HG02885 (cell line): Measurements from ENCODE around the gene CCL26.
"Not testable (repeated sequence)": the region's sequence is repeated elsewhere in the genome, so short reads cannot be mapped to it uniquely, and the experiment has no call there.

Source experiments
- ATAC-seq: cut with Tn5 transposase; IDR thresholded peaks from one replicate; pipeline ENCODE4 v1.9.1; 2021; ENCODE audit warnings: mild to moderate bottlenecking; ENCODE audit not compliant: unreplicated experiment, poor library complexity

The CCL26 gene

DNA sequence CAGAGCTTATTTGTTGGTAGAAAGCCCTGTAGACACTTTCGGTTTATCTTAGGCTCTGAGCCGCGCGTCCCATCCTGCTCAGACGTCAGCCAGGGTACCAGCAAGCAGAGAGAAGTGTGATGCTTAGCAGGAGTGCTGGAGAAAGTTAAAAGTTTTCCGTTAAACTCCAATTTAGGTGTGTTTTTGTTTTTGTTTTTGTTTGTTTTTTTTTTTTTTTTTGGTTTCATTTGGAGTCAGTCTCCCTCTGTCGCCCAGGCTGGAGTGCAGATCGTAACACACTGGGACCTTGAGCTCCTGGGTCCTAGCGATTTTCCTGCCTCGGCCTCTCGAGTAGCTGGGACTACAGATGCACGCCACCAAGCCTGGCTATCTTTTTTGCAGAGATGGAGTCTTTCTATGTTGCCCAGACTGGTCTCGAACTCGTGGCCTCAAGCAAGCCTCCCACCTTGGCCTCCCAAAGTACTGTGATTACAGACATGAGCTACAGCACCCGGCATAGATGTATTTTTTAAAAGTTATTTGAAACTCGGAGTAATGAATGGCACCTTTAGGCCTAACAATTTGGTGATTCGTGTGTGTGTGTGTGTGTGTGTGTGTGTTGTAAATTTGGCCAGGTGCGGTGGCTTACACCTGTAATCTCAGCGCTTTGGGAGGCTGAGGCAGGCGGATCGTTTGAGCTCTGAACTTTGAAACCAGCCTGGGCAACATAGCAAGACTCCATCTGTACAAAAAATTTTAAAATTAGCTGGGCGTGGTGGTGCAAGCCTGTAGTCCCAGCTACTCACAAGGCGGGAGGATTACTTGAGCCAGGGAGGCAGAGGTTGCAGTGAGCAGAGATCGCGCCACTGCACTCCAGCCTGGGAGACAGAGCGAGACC, 32.0 kb downstream of the CCL26 start:
- peak; percentile 19 for ATAC-seq

DNA sequence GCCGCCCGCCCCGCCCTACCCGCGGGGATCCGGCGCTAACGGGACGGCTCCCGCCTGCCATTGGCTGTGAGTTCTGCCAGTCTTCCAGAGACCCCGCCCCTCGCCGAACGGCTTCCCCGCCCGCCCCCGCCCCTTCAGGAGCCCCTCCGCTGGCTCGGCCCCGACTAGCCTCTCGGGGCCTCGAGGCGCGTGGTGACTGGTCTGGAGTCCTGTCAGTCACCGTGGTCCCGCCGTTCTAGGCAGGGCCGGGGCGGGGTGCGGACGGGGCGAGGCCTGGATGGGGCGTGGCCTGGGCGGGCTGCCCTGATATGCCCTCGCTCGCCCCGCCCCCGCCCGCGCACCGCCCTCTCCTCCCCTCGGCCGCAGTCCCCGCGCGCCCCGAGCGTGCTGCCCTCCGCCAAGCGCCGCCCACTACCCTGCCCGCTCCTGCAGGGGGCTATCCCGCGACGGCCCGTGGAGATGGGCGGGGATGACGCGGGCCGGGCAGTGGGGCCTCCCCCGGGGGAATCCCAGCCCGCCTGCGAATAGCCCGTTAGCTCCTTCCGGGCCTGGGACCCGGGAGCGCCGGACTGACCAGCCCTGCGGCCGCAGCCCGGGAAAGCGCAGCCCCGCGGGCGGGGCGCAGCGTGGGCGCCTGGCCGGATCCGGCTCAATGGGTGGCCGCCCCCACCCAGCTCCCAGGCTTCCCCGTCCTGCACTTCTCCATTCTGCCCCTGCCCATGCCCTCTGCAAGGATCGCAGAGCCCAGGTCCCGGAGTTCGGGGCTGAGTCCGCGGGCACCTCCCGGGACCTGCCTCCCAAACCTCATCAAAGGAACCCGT, 32.8 kb downstream of the CCL26 start:
- peak; percentile 93 for ATAC-seq

DNA sequence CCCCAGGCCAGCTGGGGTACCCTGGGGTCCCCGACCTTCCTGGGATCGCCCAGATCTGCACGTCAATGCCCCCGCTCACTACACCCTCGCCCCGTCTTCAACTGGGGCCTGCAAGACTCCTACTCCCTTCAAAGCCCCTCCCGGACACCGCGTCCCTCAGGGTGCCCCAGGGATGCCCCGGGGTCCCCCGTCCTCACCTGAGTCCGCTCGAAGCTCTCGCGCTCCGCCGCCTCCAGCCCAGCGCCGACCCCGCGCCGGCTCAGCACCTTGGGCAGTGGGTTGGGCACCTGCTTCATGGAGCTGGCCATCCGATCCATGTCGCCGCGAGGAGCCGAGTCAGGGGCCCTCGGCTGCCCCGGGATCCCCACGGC, 33.4 kb downstream of the CCL26 start, which contains the start of gene HIP1:
Gene HIP1 (minus strand): TSS at position 338 of the 371 bp plus-strand sequence. CDS start 21 bp downstream, at position 317.
- no peak for ATAC-seq

DNA sequence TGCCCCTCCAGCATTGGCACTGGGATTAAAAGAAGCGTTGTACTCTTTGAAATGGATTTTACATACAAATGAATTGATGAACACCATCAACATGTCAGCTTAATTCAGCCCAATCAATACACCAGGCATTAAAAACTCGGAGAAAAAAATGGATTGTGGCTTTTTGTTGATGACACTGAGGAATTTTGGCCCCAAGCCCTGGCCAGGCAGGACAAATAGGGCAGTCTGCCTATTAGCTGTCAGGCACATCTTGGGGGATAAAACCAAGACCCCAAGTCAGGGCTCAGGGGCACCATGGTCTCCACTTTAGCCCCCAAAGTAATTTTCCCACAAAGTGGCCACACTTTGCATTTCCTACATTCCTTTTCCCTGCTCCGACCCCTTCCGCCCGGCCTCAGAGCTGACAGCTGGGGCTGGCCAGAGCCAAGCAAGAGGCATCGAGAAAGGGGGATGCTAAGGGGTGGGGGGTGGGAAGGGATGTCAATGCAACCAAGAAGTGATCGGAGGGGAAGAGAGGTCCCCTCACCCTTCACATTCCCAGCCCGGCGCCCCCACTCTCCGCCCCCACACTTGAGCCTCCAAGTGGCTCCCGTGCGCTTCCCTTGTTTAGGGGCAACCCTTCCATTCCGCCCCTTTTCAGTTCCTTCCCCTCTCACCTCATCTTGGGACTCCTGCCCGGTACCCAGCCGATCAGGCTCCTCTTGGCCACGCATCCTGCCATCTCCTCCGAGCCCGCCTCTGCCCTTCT, 34.0 kb downstream of the CCL26 start:
- no peak for ATAC-seq

DNA sequence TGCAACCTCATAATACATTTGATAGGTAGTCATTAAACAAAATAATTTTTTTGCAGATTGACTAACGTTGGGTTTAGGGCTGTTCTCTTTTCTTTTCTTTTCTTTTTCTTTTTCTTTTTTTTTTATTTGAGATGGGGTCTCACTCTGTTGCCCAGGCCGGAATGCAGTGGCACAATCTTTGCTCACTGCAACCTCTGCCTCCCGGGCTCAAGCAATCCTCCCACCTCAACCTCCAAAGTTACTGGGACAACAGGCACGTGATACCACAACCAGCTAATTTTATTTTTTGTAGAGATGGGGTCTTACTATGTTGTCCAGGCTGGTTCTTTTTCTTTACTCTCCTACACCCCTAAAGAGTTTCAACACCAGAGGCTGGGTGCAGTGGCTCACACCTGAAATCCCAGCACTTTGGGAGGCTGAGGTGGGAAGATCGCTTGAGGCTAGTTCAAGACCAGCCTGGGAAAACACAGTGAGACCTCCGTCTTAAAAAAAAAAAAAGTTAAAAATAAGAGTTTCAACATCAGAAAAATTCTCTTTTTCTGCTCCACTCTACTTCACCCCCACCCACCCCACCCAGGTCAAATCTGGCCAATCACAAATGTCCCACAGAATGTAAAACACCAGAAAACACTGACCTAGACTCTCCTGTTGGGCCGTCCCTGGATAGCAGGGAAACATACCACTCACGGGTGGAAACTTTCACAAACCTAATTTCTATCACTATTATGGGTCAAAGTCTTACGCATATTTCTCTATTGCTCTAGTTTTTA, 36.2 kb downstream of the CCL26 start:
- no peak for ATAC-seq

DNA sequence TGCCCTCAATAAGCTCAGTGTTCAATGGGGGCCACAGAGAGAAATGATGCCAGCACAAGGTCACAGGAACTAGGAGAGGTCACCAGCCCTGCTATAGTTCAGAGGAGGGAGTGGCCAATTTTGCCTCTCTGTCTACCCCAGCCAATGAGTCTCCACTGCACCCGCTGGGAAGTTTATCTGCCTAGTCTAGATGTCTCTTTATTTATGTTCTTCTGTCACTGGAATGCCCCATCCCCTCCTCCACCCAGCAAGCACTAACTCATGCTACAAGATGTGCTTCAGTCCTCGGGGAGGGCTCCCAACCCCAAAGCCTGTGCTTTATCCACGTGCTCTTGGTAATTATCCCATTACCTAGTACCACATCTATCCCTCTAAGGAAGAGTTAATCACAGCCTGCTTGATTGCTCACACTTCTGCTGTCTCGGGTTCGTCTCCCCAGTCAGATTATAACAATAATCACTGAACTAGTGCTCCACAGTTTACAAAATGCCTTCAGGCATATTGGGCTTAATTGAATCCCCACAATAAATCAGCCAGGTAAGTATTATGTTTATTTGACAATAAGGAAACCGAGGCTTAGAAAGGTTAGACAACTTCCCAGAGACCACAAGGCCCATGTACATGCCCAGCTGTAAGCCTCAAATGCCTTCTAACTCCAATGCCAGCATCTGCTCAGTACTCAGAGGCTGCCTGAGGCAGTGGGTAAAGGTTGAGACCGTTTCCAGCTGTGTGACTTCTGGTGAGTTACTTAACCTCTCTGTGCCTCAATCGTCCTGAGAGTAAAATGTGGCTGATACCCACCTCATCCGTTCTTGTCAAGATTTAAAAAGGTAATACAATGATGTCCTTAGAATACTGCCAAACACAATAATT, 37.2 kb downstream of the CCL26 start:
- ATAC-seq = no peak

DNA sequence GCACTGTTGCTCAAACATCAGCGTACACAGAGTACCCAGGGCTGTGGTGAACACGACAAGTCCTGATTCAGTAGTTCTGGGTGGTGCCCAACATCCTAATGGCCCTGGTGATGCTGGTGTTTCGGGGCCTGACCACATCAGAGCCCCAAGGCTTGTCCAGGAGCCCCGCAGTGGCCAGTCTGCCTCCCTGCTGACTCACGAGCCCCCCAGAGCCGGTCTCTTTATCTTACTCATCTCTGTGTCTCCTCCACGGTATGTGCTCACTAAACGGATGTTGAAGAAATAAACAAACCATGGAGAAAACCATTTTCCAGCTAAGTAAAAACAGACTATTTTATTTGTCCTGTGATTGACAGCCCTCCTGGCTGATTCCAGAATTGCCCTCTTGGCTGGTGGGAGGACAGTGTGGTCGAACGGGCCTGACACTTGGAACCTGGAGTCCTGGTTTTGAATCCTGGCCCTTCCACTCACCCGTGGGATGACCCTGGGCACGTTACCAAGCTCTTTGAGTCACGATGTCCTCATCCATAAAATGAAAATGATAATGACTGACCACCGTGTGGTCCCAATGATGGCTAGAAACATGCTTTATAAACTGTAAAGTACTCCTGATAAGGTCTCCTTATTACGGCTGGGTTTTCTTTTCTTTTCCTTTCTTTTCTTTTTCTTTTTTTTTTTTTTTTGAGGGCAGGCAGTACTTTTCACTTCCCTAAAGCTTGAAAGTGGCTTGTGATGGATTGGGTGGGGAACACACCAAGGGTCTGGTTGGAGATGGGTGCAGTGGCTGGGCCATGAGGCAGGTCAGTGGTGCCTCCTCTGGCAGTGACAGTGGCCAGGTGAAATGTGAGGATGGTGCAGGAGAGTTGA, 39.0 kb downstream of the CCL26 start:
- no peak for ATAC-seq

DNA sequence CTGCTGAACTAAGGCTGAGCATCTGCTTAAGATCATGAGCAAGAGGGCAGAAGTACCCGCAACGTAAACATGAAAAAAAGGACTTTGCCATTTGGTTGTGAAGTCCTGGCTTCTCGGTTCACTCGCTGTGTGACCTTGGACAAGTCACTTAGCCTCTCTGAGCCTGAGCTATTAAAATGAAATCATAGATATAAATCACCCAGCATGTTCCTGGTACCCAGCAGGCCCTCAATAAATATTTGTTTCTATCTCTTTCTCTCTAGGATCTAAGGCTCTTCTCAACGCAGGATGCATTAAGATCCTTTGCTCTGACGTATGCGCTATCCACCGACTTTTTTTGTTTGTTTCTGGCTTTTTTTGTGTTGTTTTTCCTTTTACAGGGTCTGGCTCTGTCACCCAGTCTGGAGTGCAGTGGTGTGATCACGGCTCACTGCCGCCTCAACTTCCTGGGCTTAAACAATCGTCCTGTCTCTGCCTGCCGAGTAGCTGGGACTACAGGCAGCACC, 39.9 kb downstream of the CCL26 start:
- ATAC-seq = no peak

DNA sequence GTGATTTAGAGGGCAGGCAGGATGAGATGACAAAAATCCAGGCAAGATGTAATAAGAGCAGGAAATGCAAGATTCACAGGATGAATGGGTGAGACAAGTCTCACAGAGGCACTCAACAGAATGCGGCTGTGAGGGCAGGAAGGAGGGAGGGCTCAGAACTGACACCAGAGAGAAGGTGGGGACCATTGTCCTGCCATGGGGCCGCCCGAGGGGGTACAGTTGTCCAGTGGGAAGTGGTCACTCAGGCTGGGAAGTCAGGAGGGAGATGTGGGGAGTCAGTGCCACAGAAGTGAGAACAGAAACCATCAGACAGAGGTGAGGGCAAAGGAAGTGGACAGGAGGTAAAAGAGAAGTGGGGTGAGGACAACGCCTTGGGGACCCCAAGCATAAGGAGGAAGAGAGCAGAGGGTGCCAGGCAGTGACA, 42.1 kb downstream of the CCL26 start:
- ATAC-seq = no peak

DNA sequence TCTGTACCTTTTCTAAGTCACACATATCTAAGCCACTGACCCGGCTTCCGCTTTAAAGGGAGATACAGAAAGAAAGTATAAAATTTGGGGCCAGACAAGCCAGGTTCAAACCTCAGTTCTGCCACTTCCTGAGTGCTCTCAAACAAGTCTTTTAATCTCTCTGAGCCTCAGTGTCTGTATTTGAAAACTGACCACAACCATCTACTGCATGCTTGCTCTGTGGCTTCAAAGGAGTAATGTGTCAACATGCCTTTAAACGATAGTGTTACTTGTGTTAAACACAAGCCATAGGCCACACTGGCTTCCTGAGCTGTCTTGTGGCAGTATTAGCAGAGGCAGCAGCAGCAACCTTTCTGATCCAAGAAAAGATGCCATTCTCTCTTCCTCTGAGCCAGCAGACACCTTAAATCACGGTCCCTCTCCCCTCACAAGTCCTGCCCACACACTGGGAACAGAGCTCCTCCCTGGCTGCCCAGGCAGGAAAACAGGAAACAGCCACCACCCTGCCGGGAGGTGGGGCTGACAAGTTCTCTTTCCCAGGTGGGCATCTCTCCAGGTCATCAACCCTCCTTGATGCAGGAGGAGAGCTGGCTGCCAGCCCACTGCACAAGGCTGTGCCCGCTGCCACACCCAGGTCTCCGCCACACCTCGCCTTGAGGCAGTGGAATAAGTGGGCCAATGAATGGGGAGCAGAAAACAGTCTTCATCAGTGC, 44.0 kb downstream of the CCL26 start:
- ATAC-seq = no peak

DNA sequence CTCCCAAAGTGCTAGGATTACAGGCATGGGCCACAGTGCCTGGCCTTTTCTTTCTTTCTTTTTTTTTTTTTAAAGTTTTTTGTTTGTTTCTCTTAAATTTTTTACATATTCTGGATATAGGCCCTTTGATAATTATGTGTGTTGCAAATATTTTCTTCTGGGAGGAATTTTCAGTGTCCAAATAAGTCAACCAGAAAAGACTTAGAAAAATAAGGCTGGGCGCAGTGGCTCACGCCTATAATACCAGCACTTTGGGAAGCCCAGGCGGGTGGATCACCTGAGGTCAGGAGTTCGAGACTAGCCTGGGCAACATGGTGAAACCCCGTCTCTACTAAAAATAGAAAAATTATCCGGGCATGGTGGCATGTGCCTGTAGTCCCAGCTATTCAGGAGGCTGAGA, 44.7 kb downstream of the CCL26 start:
- ATAC-seq = not testable (repeated sequence)

DNA sequence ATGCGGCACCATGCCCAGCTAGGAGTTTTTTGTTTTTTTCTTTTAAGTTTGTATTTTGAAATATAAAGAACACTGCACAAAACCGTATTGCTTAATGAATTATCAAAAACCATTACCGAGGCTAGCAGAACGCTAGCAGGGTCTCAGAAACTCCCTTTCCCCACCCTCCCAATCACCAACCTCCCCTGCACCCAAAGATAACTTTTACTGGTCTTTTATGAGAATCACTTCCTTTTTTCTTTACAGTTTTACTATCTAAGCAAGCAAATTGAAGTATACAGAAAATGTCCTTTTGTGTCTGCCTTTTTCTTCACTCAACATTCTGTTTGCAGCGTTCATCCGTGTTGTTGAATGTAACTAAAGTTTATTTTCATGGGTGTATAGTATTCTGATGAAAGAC, 46.7 kb downstream of the CCL26 start:
- no peak for ATAC-seq

DNA sequence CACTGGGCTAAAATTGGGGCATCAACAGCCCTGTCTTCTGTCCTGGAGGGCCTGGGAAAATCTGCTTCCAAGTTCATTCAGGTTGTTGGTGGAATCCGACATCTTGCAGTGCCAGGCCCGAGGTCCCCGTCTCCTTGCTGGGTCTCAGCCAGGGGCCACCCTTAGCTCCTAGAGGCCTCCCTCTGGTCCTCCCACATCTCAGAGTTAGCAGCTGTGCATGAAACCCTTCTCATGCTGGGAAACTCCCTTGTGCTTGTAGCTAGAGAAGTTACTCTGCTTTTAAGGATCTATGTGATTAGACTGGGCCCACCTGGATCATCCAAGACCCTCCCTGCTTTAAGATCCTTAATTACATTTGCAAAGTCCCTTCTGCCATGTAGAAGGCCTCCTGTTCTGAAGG, 48.6 kb downstream of the CCL26 start:
- no peak for ATAC-seq

DNA sequence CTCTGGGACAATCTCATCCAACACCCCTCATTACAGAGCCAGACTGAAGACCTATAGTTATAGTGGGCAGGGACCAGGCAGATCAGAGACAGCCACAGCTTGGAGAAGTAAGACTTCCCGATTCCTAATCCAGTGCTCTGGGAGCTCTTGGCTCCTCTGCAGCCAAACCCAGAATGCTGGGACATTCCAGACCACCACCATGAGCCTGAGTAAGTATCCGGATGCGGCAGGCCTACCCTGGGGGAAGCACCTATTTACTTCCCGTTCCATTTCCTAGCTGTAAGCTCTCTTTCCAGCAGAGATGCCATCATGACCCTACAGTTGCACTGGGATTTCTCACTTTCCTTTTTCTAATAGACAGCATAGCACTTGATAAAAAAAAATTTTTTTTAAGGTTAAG, 49.6 kb downstream of the CCL26 start:
- ATAC-seq = no peak

DNA sequence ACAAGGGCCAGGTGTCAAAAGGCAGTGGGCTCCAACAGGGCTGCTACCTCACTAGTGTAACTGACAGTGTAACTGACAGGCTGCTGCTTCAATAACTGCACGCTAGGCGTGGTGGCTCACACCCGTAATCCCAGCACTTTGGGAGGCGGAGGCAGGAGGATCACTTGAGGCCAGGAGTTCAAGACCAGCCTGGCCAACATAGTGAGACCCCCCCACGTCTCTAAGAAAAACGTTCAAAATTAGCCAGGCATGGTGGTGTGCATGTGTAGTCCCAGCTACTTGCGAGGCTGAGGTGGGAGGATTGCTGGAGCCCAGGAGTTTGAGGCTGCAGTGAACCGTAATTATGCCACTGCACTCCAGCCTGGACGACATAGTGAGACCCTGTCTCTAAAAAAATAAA, 50.1 kb downstream of the CCL26 start:
- not testable (repeated sequence) for ATAC-seq

DNA sequence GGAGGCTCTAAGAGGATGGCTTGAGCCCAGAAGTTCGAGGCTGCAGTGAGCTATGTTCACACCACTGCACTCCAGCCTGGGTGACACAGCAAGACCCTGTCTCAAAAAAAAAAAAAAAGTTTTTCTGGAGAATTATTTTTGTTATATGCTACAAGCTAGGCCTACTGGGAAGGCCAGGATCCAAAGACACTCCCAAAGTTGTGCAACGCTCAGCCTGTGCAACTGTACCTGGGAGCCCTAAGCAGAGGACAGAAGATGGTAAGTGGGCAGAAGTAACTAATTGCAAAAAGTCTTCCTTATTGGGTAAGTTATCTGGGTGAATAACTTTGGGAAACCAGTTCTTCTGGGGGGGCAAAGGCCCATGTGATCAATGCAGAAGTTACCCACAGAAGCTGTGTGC, 50.6 kb downstream of the CCL26 start:
- no peak for ATAC-seq

DNA sequence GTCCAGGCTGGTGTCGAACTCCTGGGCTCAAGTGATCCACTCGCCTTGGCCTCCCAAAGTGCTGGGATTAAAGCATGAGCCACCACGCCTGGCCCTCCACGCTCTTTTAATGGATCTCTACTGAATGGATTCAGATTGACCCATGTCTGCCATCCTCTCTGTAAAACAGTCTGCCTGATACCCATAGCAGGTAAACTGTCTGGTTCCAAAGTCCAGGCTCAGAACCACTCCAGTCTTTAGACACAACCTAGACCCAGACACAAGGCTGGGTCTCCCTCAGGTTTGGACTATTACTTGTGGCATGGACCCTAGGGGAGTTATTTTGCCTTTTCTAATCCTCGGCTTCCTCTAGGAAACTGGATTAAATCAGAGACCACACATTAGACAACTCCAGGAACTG, 52.4 kb downstream of the CCL26 start:
- ATAC-seq = no peak
